IMR-90 (cell line): ENCODE data around the gene UPK1A. TPM values are rescaled to one million over a fixed set of nuclear protein-coding genes. Genes with fewer than 3 reads are reported as not detected.

Experiments
- ATAC-seq: fragments of 200-7000 bp; cut with Tn5 transposase; 2 replicates; pipeline ENCODE4 v1.9.1; 2020; ENCODE audit warnings: low read depth, mild to moderate bottlenecking, moderate library complexity
- BruUV-seq: library from RNA; stranded (reverse); fragments of 400-500 nt; replicated peaks from 2 replicates; lab custom pipeline; 2021; lab: Mats Ljungman, UMichigan
- CTCF ChIA-PET: fragments of 300-600 bp; formaldehyde crosslinking; extraction: SDS; loops from one replicate; lab custom pipeline; 2021; ENCODE audit warnings: antibody characterized with exemption; lab: Yijun Ruan, JAX
- POLR2A ChIA-PET: fragments of 300-600 bp; sonication (Branson Sonifier 250); formaldehyde crosslinking; loops from one replicate; lab custom pipeline; 2022; ENCODE audit warnings: antibody characterized with exemption; ENCODE audit not compliant: unreplicated experiment; lab: Charles Lee
- DNase-seq: peaks from one replicate; pipeline ENCODE4 v3.0.0; 2013
- H2AFZ ChIP-seq: replicated peaks from 2 replicates; pipeline ENCODE3; 2013; ENCODE audit warnings: low read length, mild to moderate bottlenecking; ENCODE audit not compliant: poor library complexity
- H2AK5ac ChIP-seq: 2 replicates; pipeline ENCODE4 v1.6.1; 2013; ENCODE audit warnings: low read depth, low read length, inconsistent platforms
- H2AK9ac ChIP-seq: replicated peaks from 2 replicates; pipeline ENCODE3; 2013; ENCODE audit warnings: mild to moderate bottlenecking, low read depth, low read length, moderate library complexity; ENCODE audit not compliant: poor library complexity
- H2BK120ac ChIP-seq: 2 replicates; pipeline ENCODE4 v1.6.1; 2013; ENCODE audit warnings: low read depth, low read length, inconsistent platforms
- H2BK15ac ChIP-seq: 3 replicates; pipeline ENCODE4 v1.6.1; 2013; ENCODE audit warnings: low read depth, low read length, inconsistent platforms
- H2BK20ac ChIP-seq: 2 replicates; pipeline ENCODE4 v1.6.1; 2013; ENCODE audit warnings: low read depth, mild to moderate bottlenecking, inconsistent platforms, low read length, moderate library complexity
- H2BK5ac ChIP-seq: 2 replicates; pipeline ENCODE4 v1.6.1; 2013; ENCODE audit warnings: mild to moderate bottlenecking, low read depth, low read length, inconsistent platforms; ENCODE audit not compliant: poor library complexity, severe bottlenecking
- H3K14ac ChIP-seq: replicated peaks from 2 replicates; pipeline ENCODE4 v1.6.1; 2013; ENCODE audit warnings: low read depth, low read length, inconsistent platforms
- H3K18ac ChIP-seq: 2 replicates; pipeline ENCODE4 v1.6.1; 2013; ENCODE audit warnings: low read depth, low read length, control low read depth
- H3K23ac ChIP-seq: 2 replicates; pipeline ENCODE4 v1.6.1; 2013; ENCODE audit warnings: low read depth, low read length, inconsistent platforms
- H3K27ac ChIP-seq: 2 replicates; pipeline ENCODE4 v1.5.1; 2013; ENCODE audit warnings: mild to moderate bottlenecking, control low read depth, low read length; ENCODE audit not compliant: insufficient read depth
- H3K27me3 ChIP-seq: 2 replicates; pipeline ENCODE4 v1.6.1; 2013; ENCODE audit warnings: low read length; ENCODE audit not compliant: control insufficient read depth, insufficient read depth
- H3K36me3 ChIP-seq: 2 replicates; pipeline ENCODE4 v1.6.1; 2013; ENCODE audit warnings: low read length, mixed read lengths; ENCODE audit not compliant: control insufficient read depth, insufficient read depth
- H3K4ac ChIP-seq: 2 replicates; pipeline ENCODE4 v1.6.1; 2013; ENCODE audit warnings: low read depth, low read length, inconsistent platforms
- H3K4me1 ChIP-seq: 2 replicates; pipeline ENCODE4 v1.6.1; 2013; ENCODE audit warnings: low read length, mixed read lengths; ENCODE audit not compliant: control insufficient read depth, insufficient read depth
- H3K4me2 ChIP-seq: 2 replicates; pipeline ENCODE4 v1.6.1; 2013; ENCODE audit warnings: low read depth, mild to moderate bottlenecking, control low read depth, low read length, moderate library complexity
- H3K4me3 ChIP-seq: 2 replicates; pipeline ENCODE4 v1.5.1; 2013; ENCODE audit warnings: low read depth, mild to moderate bottlenecking, control low read depth, low read length, moderate library complexity; ENCODE audit not compliant: insufficient read depth
- H3K56ac ChIP-seq: 2 replicates; pipeline ENCODE4 v1.6.1; 2013; ENCODE audit warnings: low read length, inconsistent platforms; ENCODE audit not compliant: insufficient read depth; ENCODE audit errors: extremely low read depth
- H3K79me1 ChIP-seq, 2 experiments: 2 replicates each; pipeline ENCODE4 v1.6.1; 2013; ENCODE audit warnings: low read length in 2 of 2, inconsistent platforms in 1 of 2, low read depth in 1 of 2
- H3K9ac ChIP-seq: 2 replicates; pipeline ENCODE4 v1.6.1; 2013; ENCODE audit warnings: low read depth, low read length, control low read depth
- H3K9me1 ChIP-seq: 2 replicates; pipeline ENCODE4 v1.6.1; 2013; ENCODE audit warnings: low read length, inconsistent platforms; ENCODE audit not compliant: insufficient read depth
- H3K9me3 ChIP-seq: 2 replicates; pipeline ENCODE4 v1.6.1; 2013; ENCODE audit warnings: low read length; ENCODE audit not compliant: control insufficient read depth, insufficient read depth
- H4K20me1 ChIP-seq: 2 replicates; pipeline ENCODE4 v1.6.1; 2013; ENCODE audit warnings: low read length, inconsistent platforms; ENCODE audit not compliant: insufficient read depth
- H4K5ac ChIP-seq: 2 replicates; pipeline ENCODE4 v1.6.1; 2013; ENCODE audit warnings: mild to moderate bottlenecking, low read depth, low read length, control low read depth
- H4K8ac ChIP-seq, 2 experiments: 2 replicates each; pipeline ENCODE4 v1.6.1; 2013; ENCODE audit warnings: low read depth in 2 of 2, low read length in 2 of 2, control low read depth in 1 of 2, inconsistent platforms in 1 of 2
- H4K91ac ChIP-seq: 2 replicates; pipeline ENCODE4 v1.6.1; 2013; ENCODE audit warnings: low read depth, low read length, inconsistent platforms; ENCODE audit not compliant: insufficient read depth
- CEBPB ChIP-seq: IDR thresholded peaks from 2 replicates; pipeline ENCODE4 v1.6.1; 2012; ENCODE audit warnings: low read depth, low read length, improper control_type of control experiment
- POLR2A ChIP-seq: IDR thresholded peaks from 2 replicates; pipeline ENCODE4 v1.6.1; 2012; ENCODE audit warnings: mild to moderate bottlenecking, low read depth, low read length
- WGBS, 2 experiments: methylation state at CpG; one replicate each; pipeline versions ENCODE4 v1.1.5 to v1.1.7; 2013; ENCODE audit warnings: missing lambda C conversion rate in 2 of 2; ENCODE audit not compliant: insufficient read length in 1 of 2; ENCODE audit errors: extremely low coverage in 2 of 2; 5-methylcytosine and 5-hydroxymethylcytosine counted together
- dilution Hi-C: fragments of 300-500 bp; cut with HindIII; formaldehyde crosslinking; loops from one replicate; pipeline ENCODE4 v1.14.3; 2018; ENCODE audit warnings: low sequenced_read_pairs; ENCODE audit not compliant: unreplicated experiment
- in situ Hi-C: fragments of 300-500 bp; cut with MboI; formaldehyde crosslinking; loops from 3 replicates; pipeline ENCODE4 v1.14.3; 2019; ENCODE audit warnings: low sequenced_read_pairs, inconsistent platforms, mixed read lengths
- intact Hi-C: fragments of 100-400 bp; cut with micrococcal nuclease; formaldehyde crosslinking; loops from 2 replicates; pipeline ENCODE4 v1.10.0; 2022
- polyA plus RNA-seq, 3 experiments: library from polyadenylated mRNA; depleted of rRNA; stranded (reverse); fragments of >200 nt; gene quantifications; 2 replicates each; pipeline ENCODE4 v1.2.3, GENCODE V29; 2012; ENCODE audit warnings: low replicate concordance in 1 of 3
- total RNA-seq: library from RNA; depleted of rRNA; stranded (reverse); fragments of >200 nt; gene quantifications from 2 replicates; pipeline ENCODE4 v1.2.3, GENCODE V29; 2012
- TF ChIP-seq, protein P1 (sequence below): conservative IDR thresholded peaks from 2 replicates; pipeline ENCODE4 v1.5.1; 2012; ENCODE audit warnings: mild to moderate bottlenecking, low read depth, low read length, improper control_type of control experiment

The UPK1A gene
- total and polyA plus RNA-seq, 2 of the 4 experiments (the other 2 are of a cell fraction) = 0.21 TPM; not detected in 1

DNA sequence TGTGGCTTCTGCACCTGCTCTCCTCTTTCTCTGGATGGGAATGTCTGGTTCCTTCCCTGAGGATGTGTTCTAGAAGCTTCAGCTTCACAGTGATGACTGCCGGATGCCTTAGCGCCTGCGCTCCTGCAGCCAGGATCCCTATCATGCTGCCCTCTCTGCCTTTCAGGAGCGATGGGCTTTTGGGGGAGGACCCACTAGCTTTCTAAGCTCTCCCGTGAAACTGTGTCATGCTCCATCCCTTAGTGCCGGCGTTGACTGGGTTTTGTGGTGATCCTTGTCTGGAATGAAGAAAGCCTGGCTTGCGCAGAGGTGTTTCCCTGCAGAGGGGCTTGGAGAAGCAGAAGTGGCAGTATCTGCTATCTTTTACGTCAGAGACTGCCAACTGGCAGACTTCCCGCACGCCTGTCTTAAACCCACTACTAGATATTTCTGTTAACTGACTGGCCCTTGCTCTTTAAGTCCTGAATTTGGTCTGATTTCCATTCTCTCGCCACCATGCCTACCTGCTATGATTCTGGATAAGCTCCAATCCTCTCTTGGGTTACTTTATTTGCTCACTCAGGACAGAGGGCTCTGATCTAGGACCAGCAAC lies 47.7 kb downstream of the UPK1A start:
- Histone ChIP-seq H3K4ac (no peak overlapping the region), H2AFZ (no peak overlapping the region), H3K56ac (no peak overlapping the region), H3K79me1 (peaks cover under 1 to 18% of the 10 kb centered on the region in 2 experiments; a peak in 2 of 4 replicates), H3K23ac (no peak overlapping the region), H2BK15ac (no peak overlapping the region), H3K27ac (no peak overlapping the region), H3K9ac (no peak overlapping the region), H3K9me1 (no peaks in the 10 kb centered on the region; the same call in 1 of the 2 replicates), H4K20me1 (peaks cover 7% of the 10 kb centered on the region), H3K4me3 (no peak overlapping the region), H3K9me3 (no peaks in the 10 kb centered on the region), H3K27me3 (no peaks in the 10 kb centered on the region), H3K36me3 (no peaks in the 10 kb centered on the region), H4K5ac (no peak overlapping the region), H3K4me2 (no peak overlapping the region), H2BK5ac (no peak overlapping the region), H2BK20ac (no peak overlapping the region), H3K18ac (no peak overlapping the region), H4K8ac (no peak overlapping the region), H2BK120ac (no peak overlapping the region), H2AK9ac (no peak overlapping the region), H3K14ac (no peak overlapping the region), H2AK5ac (no peak overlapping the region), H3K4me1 (peaks cover 9% of the 10 kb centered on the region), H4K91ac (no peak overlapping the region)
- ATAC-seq = no peak
- dilution Hi-C loops (no loop called here), in situ Hi-C loops (no loop called here), intact Hi-C loops (no loop called here)
- CTCF ChIA-PET = no interaction called here
- TF ChIP-seq, protein P1, sequence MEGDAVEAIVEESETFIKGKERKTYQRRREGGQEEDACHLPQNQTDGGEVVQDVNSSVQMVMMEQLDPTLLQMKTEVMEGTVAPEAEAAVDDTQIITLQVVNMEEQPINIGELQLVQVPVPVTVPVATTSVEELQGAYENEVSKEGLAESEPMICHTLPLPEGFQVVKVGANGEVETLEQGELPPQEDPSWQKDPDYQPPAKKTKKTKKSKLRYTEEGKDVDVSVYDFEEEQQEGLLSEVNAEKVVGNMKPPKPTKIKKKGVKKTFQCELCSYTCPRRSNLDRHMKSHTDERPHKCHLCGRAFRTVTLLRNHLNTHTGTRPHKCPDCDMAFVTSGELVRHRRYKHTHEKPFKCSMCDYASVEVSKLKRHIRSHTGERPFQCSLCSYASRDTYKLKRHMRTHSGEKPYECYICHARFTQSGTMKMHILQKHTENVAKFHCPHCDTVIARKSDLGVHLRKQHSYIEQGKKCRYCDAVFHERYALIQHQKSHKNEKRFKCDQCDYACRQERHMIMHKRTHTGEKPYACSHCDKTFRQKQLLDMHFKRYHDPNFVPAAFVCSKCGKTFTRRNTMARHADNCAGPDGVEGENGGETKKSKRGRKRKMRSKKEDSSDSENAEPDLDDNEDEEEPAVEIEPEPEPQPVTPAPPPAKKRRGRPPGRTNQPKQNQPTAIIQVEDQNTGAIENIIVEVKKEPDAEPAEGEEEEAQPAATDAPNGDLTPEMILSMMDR = no peak
- no peak for TF ChIP-seq POLR2A
- TF ChIP-seq CEBPB = no peak
- 60% methylated on average over 3 of the region's 12 CpGs; no CpG with 5 or more reads in 1 of the 2 experiments for WGBS, 2 experiments
- BruUV-seq = no TSS peak
- DNase-seq = no peak
- POLR2A ChIA-PET = no interaction called here
